ENCODE measurements around the gene CSTF3. TPM values are rescaled to one million over a fixed set of nuclear protein-coding genes. Genes with fewer than 3 reads are reported as not detected.

Gene CSTF3
- total RNA-seq, 2 donors from 2014 or later = 8.9 to 20.5 TPM

GRCh38 chr11:33185756-33186155 lies 24.5 kb upstream of the CSTF3 start:
- intact Hi-C loops (cut with DNase I) = no loop called here
- Histone ChIP-seq H3K4me1 (peaks cover 6% of the 10 kb centered on the region), H3K4me3 (no peak overlapping the region), H3K36me3 (replicated peaks in 1 of 2; ENCODE audit: insufficient read depth in 1 of 2, low read depth in 2 of 2) (no peaks in the 10 kb centered on the region), H3K27me3 (no peaks in the 10 kb centered on the region), H3K27ac (no peak overlapping the region), H3K9me3 (no peaks in the 10 kb centered on the region)
- WGBS, 2 donors = 94 to 100% methylated on average over 1 of the region's 1 CpG
- ATAC-seq (no peak), DNase-seq (no peak)
- TF ChIP-seq POLR2A (IDR thresholded peaks at IDR 0.05) (no peak), CTCF (IDR thresholded peaks at IDR 0.05) (no peak)

DNA sequence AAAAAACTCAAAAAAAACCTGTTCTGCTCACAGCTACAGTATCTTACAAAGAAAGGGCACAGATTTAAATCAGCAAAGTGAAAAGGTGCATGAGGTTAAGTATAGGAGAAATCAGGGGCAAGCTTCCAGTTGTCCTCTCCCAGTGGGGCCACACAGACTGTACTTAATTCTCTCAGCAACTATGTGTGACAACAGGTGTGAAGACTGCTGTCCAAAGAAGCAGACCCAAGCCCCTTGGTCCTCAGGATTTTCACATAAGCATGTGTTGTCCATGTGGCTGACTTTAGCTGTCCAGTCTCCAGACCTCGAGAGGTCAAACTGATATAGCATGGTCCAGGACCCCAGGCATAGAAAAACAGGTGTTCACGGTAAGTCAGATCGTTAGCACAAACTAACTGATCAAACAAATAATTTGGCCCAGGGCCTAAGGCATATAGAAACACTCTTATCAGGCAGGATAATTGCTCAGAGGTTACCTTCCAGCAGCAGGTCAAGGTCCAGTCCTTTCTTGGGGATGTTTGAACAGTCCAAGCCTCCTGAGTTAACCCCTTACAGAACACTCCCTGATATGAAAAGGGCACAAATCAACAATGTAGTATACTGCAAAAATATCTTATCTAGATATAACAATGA lies 21.1 kb upstream of the CSTF3 start:
- no peak for ATAC-seq
- 4 to 22% methylated on average over 3 of the region's 3 CpGs for WGBS, 2 donors
- DNase-seq = no peak

DNA sequence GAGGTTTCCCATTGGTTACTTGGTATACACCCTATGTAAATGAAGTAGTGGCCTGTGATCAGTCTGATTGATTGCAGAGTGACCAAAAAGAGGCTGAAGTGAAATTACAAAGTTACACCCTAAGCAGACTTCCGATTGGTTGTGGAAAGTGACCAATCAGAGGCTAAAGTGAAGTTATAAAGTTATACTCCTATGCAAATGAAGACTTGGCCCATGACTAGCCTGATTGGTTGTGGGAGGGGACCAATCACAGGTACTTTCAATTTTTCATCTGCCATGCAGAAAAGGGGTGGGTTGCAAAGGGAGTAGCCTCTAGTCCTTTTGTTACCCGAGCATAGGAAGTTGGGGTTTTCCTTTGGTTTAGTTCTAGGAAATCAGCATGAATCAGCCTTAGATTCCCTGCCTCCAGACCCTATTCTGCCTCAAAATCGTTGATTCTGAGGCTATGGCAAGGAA lies 18.1 kb upstream of the CSTF3 start:
- ATAC-seq (no peak), DNase-seq (no peak)
- Histone ChIP-seq H3K27me3 (no peaks in the 10 kb centered on the region), H3K27ac (no peak overlapping the region), H3K36me3 (replicated peaks in 1 of 2; ENCODE audit: insufficient read depth in 1 of 2, low read depth in 2 of 2) (no peaks in the 10 kb centered on the region), H3K4me1 (peaks cover 6% of the 10 kb centered on the region), H3K4me3 (no peak overlapping the region), H3K9me3 (no peaks in the 10 kb centered on the region)
- intact Hi-C loops (cut with DNase I) = no loop called here
- WGBS, 2 donors = 73 to 82% methylated on average over 3 of the region's 3 CpGs
- TF ChIP-seq CTCF (IDR thresholded peaks at IDR 0.05) (no peak), POLR2A (IDR thresholded peaks at IDR 0.05) (no peak)

More for the DNA sequence above, 21.1 kb upstream of the CSTF3 start:
- no peaks in the 10 kb centered on the region for H3K9me3 ChIP-seq
- H3K27ac ChIP-seq = no peak overlapping the region
- TF ChIP-seq CTCF (IDR thresholded peaks at IDR 0.05) (no peak), POLR2A (IDR thresholded peaks at IDR 0.05) (no peak)
- intact Hi-C loops (cut with DNase I) = no loop called here
- no peak overlapping the region for H3K4me3 ChIP-seq
- H3K4me1 ChIP-seq = peaks cover 6% of the 10 kb centered on the region
- H3K36me3 ChIP-seq (replicated peaks in 1 of 2; ENCODE audit: insufficient read depth in 1 of 2, low read depth in 2 of 2) = no peaks in the 10 kb centered on the region
- no peaks in the 10 kb centered on the region for H3K27me3 ChIP-seq

DNA sequence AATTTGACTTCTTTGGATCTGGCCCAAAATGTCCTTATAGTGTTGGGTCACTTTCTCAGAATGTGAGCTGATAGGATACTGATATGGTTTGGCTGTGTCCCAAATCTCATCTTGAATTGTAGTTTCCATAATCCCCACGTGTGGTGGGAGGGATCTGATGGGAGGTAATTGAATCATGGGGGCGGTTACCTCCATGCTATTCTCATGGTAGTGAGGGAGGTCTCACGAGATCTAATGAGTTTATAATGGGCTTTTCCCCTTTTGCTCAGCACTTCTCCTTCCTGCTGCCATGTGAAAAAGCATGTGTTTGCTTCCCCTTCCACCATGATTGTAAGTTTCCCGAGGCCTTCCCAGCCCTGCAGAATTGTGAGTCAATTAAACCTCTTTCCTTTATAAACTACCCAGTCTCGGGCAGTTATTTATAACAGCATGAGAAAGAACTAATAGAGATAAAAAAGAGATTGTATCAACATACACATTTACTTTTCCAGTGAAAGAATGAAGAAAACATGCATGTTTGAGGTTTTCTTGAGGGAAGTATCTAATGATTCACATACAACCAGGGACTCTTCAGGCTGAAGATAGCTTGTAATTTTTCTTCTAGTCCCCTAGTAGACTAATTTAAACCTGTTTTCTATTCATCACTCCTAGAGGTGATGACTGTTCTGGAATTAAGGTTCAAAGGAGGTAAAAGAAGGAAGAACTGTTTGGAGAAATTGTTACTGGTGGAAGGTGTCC lies 17.3 kb upstream of the CSTF3 start:
- no peak for DNase-seq
- peaks cover 6% of the 10 kb centered on the region for H3K4me1 ChIP-seq
- intact Hi-C loops (cut with DNase I) = no loop called here
- H3K27me3 ChIP-seq = no peaks in the 10 kb centered on the region
- no peak for ATAC-seq
- no peaks in the 10 kb centered on the region for H3K36me3 ChIP-seq (replicated peaks in 1 of 2; ENCODE audit: insufficient read depth in 1 of 2, low read depth in 2 of 2)
- no peaks in the 10 kb centered on the region for H3K9me3 ChIP-seq
- H3K4me3 ChIP-seq = no peak overlapping the region
- no peak overlapping the region for H3K27ac ChIP-seq
- TF ChIP-seq POLR2A (IDR thresholded peaks at IDR 0.05) (no peak), CTCF (IDR thresholded peaks at IDR 0.05) (no peak)
- WGBS, 2 donors = 32 to 49% methylated on average over 5 of the region's 5 CpGs

Measured in body of pancreas (tissue), 4 donors.